ENCODE results near the gene PPP1R17.

The PPP1R17 gene

DNA sequence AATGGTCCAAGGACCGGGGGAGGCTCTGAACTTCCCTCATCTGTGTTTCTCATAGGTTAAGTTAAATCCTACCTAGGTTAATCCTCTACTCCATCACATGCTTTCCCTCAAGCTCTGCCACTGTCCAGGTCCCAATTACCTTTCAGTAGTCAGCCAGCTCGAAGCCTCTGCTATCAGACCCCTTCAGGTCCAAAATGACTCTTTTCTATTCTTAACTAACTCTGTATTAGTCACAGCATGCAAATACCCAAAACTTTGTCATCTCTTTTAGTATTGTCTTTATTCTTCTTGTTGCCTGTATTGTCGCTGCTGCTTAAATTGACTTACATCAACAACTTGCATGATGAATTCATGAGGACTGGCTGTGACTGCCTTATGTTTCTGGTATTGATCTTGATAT, 15.3 kb downstream of the PPP1R17 start:
- DNase-seq = no peak

DNA sequence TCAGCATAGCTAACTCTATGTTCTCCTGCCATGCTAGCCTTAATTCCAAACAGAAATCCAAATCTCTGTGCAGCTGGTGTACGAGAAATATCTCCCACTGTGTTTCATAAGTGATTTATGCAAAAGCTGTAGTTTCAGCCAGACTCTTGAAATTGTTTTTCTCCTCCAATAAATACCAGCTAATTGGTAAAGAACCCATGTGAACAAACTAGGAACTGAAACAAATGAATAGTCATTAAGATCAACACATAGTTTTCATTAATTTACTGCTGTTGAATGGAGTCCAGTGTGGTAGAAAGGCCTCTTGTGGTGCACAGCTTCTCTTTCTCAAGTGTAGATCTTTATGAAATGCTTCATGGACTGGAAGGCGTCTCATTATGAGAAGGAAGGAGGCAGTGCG, 18.4 kb downstream of the PPP1R17 start:
- no peak for DNase-seq

DNA sequence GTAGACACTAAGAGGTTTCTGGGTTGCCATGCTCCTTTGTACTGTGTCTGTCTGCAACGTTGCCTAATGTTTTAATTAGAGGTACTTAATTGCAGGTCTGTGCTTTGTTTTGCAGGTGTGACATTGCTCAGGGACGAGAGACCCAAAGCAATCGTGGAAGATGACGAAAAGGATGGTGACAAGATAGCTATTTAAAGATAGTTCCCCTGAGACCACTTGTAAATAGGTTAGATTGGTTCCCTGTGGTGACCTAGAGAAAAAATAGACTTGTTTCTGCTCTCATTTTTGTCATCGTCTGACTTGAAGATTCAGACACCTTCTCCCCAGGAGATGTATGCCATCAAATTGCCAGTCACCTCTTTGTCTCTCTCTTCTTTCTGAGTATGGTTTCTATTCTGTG, 20.1 kb downstream of the PPP1R17 start:
- DNase-seq = no peak

DNA sequence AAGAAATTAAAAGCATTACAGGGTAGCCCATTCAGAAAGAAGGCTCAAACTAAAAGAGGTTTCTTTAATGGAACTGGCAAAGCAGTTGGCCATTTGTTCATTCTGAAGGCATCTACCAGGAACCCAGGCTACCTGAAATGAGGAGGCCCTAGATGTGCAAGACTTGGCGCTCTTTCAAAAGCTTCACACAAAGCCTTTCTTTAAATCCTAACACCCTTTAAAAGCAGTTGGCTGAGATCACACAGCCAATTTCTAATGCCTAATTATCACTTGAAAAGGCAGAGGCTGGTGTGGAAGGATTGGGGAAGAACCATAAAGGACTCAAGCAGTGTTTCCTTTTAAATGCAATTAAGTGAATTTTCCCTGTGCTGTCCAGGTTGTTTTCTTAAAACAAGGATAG, 23.2 kb downstream of the PPP1R17 start:
- DNase-seq = no peak

DNA sequence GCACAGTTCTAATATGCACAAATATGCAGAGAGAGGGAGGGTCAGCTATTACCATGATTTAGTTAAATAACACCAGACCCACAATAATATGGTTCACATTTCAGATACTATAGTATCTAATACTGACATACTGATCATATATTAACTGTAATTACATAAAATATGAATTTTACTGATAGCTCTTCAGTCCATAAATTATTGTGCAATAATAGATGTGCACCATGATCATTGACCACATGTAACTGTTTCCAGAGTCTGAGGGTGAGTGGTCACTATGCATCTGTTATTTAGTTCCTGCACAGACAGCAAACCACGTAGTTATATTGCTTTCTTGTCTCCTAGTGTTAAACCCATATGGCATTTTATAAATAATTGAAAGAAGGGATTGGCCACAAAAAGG, 29.3 kb downstream of the PPP1R17 start:
- DNase-seq = no peak

DNA sequence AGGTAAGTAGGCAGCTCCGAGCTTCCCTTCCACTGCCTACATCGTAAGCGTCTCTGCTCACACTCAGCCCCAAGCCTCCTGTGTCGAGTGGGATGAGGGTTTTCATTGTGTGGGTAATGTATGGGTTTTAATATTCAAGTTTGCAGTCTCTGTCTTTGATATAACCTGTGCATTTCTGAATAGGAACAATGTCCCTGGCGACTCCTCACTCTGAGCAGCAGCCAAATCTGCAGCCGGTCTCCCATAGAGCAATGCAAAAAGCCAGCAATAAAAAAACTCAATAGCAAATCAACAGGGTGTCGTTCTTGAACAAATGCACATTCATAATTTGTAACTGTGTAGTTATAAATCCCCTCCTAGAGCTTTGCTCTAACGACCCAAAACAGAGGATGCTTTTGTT, 33.4 kb downstream of the PPP1R17 start:
- DNase-seq = no peak

DNA sequence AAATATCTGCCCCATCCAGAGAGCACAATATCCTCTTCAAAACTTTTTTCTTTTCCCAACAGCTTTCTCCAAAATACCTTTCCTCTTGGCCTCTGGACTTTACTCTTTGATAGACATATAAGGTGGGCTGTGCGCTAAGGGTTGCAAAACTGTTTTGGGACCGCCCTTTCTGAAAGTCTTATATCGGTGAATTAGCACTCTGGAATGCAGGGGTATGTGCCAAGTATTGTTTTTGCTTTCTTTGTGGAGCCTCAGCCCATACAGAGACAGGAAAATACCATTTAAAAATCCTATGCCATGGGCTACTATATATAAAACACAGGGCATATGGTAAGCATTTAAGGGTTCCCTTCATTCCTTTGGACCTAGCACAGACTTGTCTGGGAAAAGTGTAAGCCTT, 37.7 kb downstream of the PPP1R17 start:
- DNase-seq = no peak

DNA sequence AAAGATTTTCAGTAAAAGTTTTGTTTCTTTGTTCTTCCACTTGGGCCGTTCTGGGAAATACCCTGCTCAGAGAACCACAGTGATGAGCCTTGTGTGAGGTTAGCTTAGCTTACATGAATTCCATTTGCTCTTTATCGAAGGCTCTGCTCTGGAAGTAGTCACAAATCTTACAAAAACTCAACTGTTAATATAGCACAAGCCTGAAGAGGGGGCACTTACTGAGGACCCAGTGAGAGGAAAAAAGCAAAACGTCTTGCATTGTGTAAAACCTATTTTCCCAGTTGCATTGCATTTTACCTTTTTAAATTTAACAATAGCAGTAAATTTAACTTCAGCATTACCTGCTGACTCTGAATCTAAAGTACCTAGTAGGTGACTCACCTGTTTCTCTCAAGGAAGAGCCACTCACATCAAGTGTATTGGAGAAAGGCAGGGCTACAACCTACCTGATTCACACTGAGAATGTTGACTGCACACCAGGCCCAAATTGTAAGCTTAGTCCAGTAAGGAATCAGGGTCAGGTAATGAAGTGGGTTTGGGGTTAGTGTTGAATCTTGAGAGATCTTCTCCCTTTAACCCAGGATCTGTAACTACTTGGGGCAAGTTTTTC, 42.3 kb downstream of the PPP1R17 start:
- DNase-seq = no peak

DNA sequence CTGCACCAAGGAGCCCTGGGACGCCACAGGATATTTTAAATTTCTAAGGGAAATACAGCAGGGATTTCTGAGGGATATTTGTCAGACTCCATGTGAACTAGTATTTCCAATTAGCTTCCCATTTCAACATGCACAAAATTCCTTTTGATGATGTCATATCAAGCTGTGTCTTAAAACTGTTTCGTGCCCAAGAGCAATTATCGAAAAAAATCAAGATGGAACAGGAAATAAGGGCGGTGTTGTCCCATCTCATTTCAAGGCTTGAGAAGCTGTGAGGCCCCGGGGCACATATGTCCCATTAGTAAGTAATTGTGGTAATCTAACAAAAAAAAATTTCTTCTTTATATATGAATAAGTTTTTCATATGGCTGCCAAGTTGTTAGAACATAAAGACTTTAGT, 47.4 kb downstream of the PPP1R17 start:
- DNase-seq = no peak

DNA sequence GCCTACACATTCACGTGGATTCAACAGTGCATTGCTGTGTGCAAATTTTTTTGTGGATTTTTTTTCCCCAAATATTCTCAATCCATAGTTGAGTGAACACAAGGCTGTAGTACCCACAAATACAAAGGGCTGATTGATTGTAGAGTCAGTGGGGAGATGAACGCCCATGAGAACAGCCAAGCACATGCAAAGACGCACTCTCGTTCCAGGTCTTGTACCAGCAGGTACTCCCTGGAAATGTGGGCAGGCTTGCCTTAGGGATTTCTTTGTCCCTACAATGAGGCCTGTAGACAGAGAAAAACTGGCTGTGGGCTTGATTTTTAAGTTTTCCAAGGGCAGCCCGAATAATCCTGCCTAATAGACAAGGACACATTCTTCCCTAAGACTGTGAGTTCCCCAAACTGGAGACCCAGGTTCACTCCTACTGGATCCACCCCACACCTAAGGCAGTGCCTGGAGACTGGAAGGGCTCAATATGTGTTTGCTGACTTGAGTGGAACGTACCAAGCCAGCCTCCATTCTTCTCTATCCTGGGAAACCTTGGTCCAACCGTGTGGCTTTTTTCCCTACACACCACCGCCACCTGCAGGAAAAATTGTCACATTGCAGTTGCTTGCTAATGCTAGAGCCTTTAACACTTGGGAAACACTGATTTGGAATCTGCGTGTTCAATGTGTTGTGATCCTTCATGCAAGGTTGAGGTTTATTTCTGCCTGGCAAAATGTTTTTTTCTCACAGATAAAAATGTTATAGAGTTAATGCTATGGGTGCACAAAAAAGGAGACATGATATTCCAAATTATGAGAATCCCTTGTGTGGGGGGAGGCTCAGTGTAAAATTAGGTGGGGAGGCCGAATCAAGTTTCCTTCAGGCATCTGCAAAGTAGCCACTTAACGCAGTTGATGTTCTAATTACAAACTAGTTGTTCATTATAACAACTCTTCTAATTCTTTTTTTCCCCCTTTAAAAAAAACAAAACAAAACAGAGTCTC, 49.3 kb downstream of the PPP1R17 start:
- peak in 1 of 2 donors; percentile 6 for DNase-seq

DNA sequence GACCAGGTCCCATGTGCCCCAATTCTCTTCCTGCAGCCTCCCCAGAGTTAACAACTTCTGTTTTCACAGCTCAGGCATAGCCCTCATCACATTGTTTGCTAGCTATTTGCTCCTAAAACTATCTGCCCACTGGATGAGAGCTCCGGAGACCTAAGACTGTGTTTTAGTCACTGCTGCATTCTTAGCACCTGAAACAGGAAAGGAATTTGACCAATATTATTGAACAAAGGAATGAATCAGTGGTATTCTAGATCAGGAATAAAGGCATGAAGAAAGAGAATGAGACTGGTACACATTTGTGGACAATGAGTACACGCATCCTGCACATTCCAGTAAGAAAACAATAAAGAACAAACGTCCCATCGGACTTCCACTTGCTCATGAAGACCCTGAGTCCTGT, 54.8 kb downstream of the PPP1R17 start:
- DNase-seq = no peak

DNA sequence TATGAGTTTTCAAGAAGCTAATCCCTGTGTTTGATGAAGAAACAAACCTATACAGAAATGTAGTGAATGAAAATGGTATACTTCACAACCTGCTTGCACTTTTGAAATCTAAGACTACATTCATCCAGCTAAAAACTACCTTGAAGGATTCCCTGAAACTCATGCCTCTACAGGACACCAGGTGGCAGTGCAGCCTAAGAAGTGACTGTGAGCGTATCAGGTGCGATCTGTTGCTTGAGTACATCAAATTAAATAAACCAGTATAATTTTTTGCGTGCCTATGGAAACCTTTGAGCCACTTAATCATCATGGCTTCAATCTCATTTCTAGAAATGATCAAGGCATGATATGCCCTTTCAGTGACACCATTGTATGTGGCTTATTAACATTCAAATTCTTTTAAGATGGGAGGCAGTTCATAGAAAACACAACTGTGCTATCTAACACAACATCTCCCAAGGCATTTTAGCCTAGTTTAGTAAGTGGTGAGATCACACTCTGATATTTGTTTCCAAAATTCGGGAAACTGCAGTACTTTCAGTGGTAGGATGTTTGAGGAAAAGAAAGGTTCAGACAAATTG, 57.4 kb downstream of the PPP1R17 start:
- DNase-seq = peak; percentile 11 to 19

DNA sequence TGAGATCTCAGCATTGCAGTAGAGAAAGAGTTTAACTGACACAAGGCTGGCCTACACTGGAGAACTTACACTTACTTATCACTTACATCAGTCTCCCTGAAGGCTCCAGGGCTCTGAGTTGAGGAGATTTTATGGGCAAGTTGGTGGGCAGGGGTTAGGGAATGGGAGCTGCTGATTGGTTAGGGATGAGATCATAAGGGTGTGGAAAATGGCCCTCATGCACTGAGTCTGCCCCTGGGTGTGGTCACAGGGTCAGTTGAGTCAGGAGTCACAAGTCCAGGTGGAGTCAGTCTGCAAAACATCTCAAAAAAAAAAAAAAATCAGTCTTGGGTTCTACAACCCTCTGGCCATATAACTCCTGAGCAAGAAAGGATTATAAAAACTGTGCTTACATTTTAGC, 60.5 kb downstream of the PPP1R17 start:
- no peak for DNase-seq

DNA sequence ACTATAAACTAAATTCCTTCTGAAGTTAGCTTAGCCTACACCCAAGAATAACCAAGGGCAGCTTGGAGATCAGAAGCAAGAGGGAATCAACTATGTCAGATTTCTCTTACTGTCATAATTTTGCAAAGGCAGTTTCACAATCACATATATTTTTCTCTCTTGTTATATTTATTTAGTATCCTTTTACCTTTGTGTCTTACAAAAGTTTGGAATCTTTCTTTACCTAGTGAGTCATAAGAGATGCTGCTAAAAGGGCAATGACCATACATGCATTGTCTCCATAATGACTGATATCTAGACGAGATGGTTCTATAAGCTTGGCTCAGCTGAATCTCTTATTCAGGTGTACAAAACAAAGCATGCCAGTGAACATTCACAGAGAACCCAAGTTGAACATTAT, 61.1 kb downstream of the PPP1R17 start:
- no peak for DNase-seq

DNA sequence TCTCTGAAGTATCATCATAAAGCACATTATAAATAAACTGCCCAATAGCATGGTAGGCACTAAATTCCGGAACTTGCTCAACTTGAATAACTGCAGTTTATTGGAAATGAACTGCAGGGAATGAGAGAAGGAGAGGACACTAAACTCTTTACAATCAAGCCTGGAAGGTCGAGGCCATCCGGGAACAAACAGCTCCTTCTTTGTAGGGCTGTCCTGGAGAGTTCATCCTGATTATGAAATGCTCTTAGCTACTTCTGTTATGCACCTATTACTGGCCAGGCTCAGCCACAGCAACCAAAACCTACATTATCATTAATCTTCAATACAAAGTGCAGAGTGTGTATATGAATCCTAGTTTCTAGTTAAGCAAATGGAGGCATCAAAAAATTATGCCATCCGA, 64.7 kb downstream of the PPP1R17 start:
- DNase-seq = no peak

Data from CD4-positive, alpha-beta T cell treated with Interleukin-4 for 1 hour (primary cell).